ENCODE measurements around the gene UNC80.

The UNC80 gene

DNA sequence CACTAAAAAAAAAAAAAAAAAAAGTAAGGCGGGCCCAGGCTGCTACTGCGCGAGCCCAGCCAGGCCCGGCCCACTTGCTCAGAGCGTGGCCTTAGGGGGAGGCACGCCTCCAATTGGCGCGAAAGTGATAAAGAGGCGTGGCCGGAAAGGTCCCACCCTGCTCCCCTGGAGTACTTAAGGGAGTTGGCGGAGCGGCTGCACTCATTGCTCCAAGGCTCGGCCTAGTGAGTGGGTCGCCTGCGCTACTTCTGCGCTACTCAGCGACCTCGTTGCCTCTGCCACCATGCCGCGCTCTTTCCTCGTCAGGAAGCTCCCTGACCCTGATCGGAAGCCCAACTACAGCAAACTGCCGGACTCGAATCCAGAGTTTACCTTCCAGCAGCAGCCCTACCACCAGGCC, 36.9 kb downstream of the UNC80 start:
- no peak for DNase-seq

- no peak for DNase-seq
Observed at GRCh38 chr2:209809256-209809655, 37.6 kb downstream of the UNC80 start.

DNA sequence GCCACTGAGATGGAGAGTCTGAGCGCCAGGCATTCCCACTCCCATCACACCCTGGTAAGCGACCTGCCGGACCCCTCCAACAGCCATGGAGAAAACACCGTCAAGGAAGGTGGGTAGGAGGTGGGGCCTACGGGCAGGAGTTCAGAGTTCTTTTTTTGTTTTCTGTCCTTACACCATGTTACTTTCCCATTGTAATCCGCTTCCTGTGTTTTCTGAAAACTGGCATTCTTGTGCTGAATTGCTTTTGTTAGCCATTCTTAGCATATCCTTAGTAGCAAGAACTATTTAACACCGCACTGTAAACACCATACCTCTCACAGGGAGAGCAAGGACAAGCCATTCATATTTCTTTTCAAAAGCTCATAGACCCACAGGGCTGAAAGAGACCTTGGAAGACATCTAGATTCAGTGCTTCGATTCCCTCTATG, 46.2 kb downstream of the UNC80 start:
- no peak for DNase-seq

GRCh38 chr2:209818939-209819338, 47.3 kb downstream of the UNC80 start:
- DNase-seq: no peak

GRCh38 chr2:209821806-209822205, 50.2 kb downstream of the UNC80 start:
- no peak for DNase-seq

- no peak for DNase-seq
Observed at GRCh38 chr2:209823484-209823883, 51.9 kb downstream of the UNC80 start.

GRCh38 chr2:209824391-209824790, 52.8 kb downstream of the UNC80 start:
- DNase-seq: no peak

- no peak for DNase-seq
Observed at GRCh38 chr2:209830722-209831465, 59.3 kb downstream of the UNC80 start.

DNA sequence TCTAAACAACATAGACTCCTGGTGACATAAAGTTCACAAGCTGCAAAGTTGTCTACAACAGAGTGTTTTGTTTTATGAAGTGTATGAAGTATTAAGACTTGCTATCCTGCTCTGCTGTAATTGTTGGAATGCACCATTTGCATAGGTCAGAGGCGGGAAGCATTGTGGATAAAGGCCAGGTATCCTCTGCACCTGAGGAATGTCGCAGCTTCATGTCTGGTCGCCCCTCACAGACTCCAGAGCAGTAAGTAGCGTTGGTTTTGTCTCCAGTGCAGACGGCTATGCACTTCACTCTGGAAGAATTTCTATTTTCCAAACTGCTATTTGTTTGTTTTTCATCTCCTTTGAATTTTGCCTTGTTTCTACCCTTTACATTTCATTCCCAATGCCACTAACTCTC, 63.1 kb downstream of the UNC80 start:
- no peak for DNase-seq

GRCh38 chr2:209840434-209840833, 68.8 kb downstream of the UNC80 start:
- DNase-seq: no peak

DNA sequence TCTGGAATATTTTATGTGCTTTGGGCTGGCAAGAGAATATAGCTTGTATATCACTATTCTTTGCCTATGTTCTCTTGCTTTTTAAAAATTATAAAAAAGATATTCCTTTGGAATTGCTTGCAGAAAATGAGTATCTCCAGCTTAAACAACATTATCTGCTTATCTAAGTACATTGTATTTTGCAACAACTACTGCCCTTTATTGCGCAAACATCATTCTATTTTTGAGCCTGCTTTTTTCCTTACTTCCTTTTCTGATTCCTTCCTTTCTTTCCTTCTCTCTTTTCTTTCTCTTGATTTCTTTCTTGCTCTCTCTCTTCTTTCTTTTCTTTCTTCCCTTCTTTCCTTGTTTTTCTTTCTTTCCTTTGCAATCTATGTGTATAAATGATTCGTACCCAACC, 74.0 kb downstream of the UNC80 start:
- DNase-seq: no peak

- no peak for DNase-seq
Observed at GRCh38 chr2:209864716-209865295, 93.2 kb downstream of the UNC80 start.

- DNase-seq: no peak
Observed at GRCh38 chr2:209868271-209868994, 96.8 kb downstream of the UNC80 start.

- no peak for DNase-seq
Observed at GRCh38 chr2:209870067-209870466, 98.4 kb downstream of the UNC80 start.

- no peak for DNase-seq
Observed at GRCh38 chr2:209872675-209873074, 101.0 kb downstream of the UNC80 start.

- DNase-seq: no peak
Observed at GRCh38 chr2:209875270-209875669, 103.6 kb downstream of the UNC80 start.

DNA sequence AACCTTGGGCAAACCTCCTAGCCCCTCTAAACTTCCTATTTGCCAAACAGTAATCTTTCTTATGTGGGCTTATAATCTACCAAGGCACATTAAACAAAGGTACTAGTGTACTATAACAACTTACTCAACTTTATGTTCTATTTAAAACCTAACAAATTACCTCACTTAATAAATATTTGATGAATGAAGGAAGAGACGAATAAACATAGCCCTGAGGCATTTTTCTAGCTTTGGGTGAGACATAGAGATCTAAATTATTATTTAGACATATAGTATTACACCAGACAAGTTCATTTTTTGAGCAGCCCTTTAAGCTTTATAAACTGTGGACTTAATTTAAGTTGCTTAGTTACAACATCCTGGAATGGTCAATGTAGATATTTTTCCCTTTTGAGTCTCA, 104.6 kb downstream of the UNC80 start:
- no peak for DNase-seq

DNA sequence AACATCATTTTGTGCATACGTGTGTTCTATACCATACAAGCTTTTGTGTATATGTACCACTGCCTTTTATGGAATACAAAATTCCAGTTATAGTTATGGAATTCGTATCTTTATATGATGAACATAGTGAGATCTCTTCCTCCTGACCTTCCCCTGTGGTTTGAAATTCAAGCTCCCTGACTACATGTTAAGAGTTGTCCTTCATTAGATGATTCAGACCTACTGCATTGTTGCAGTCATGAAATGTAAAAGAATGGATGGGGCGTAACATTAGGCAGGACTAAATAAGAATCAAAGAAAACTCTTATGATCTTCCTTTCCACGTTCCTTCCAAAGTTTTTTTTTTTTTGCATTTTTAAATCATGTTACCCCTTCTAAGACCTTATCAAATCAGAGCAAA, 107.1 kb downstream of the UNC80 start:
- no peak for DNase-seq

GRCh38 chr2:209900638-209901037, 129.0 kb downstream of the UNC80 start:
- DNase-seq: no peak

GRCh38 chr2:209901172-209901571, 129.5 kb downstream of the UNC80 start:
- no peak for DNase-seq

GRCh38 chr2:209905691-209906090, 134.1 kb downstream of the UNC80 start:
- DNase-seq: no peak

DNA sequence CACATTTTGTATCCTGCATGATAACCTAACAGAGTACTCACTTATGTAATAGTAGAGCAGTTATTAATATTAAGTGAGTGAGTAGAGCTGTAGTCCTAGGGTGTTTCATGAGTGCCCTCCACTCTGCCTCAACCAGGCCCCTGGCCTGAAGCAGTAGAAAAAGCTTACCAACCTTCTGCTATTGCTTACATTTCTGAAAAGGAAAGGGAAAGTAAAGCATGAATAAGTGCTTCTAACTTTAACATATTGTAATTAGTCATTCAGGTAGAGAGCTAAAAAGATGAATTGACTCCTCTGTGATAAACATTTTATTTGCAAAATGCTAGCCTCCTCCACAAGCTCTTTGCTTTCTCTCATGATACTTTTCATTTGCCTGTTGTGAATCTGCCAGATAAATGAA, 136.1 kb downstream of the UNC80 start:
- no peak for DNase-seq

DNA sequence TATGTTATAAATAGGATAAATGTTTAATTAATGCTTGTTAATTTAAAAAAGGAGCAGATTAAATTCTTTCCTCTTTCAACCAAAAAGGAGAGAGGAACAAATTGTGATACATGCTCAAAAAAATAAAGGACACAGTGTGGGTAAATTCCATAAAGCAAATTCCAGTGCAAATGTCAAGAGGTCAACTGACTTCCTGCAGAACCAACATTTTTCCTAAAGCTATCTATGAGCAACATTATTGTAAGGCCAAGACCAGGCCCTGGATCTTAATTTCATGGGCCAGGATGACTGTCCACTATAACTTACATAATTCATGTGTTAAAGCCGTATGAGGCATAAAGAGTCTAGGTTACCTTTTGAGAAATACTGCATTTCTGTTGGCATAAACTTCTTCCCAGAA, 136.9 kb downstream of the UNC80 start:
- no peak for DNase-seq

- no peak for DNase-seq
Observed at GRCh38 chr2:209911486-209911885, 139.9 kb downstream of the UNC80 start.

All from NCI-H1694 (cell line).